Medulla oblongata (tissue), 1 donor: Measurements from ENCODE around the gene CHRDL2.
"Not testable (repeated sequence)": the region's sequence is repeated elsewhere in the genome, so short reads cannot be mapped to it uniquely, and the experiment has no call there.

Source experiments
- DNase-seq: peaks from one replicate; pipeline ENCODE4 v3.0.0-alpha.2; 2015; ENCODE audit errors: extremely low spot score

CHRDL2 gene

GRCh38 chr11:74670171-74670570, 61.1 kb downstream of the CHRDL2 start:
- DNase-seq: no peak

GRCh38 chr11:74669211-74670160, 61.7 kb downstream of the CHRDL2 start:
- no peak for DNase-seq

GRCh38 chr11:74663315-74663714, 67.9 kb downstream of the CHRDL2 start:
- DNase-seq: no peak

- DNase-seq: no peak
These were observed 68.6 kb downstream of the CHRDL2 start for GRCh38 chr11:74662487-74663103.

GRCh38 chr11:74659124-74659523, 72.1 kb downstream of the CHRDL2 start:
- not testable (repeated sequence) for DNase-seq

- no peak for DNase-seq
These were observed 76.2 kb downstream of the CHRDL2 start for GRCh38 chr11:74654976-74655375.

GRCh38 chr11:74650498-74650897, 80.7 kb downstream of the CHRDL2 start:
- no peak for DNase-seq

GRCh38 chr11:74648894-74649293, 82.3 kb downstream of the CHRDL2 start:
- no peak for DNase-seq

GRCh38 chr11:74647831-74648230, 83.4 kb downstream of the CHRDL2 start:
- DNase-seq: no peak

- DNase-seq: no peak
These were observed 83.8 kb downstream of the CHRDL2 start for GRCh38 chr11:74647404-74647803.

GRCh38 chr11:74646954-74647353, 84.3 kb downstream of the CHRDL2 start:
- no peak for DNase-seq
